DND-41 (cell line): Measurements from ENCODE around the gene CENPX.

Source experiments
- ATAC-seq: fragments of 200-7000 bp; cut with Tn5 transposase; 3 replicates; pipeline ENCODE4 v1.9.1; 2021; ENCODE audit warnings: low read depth; ENCODE audit not compliant: insufficient read depth
- DNase-seq: peaks from one replicate; pipeline ENCODE4 v3.0.0-alpha.2; 2020
- H2AFZ ChIP-seq: 2 replicates; pipeline ENCODE4 v1.6.0; 2012; ENCODE audit warnings: low read depth, low read length
- H3K27ac ChIP-seq: 2 replicates; pipeline ENCODE4 v1.5.1; 2012; ENCODE audit warnings: low read length, inconsistent platforms
- H3K27me3 ChIP-seq: fragments of 200-600 bp; sonication (generic); 2 replicates; pipeline ENCODE4 v1.6.0; 2012; ENCODE audit warnings: low read length, mild to moderate bottlenecking, inconsistent platforms; ENCODE audit not compliant: insufficient read depth, poor library complexity
- H3K36me3 ChIP-seq: 2 replicates; pipeline ENCODE4 v1.5.1; 2012; ENCODE audit warnings: low read length, inconsistent platforms; ENCODE audit not compliant: insufficient read depth
- H3K4me1 ChIP-seq: 2 replicates; pipeline ENCODE4 v1.5.1; 2012; ENCODE audit warnings: mild to moderate bottlenecking, low read length; ENCODE audit not compliant: insufficient read depth
- H3K4me2 ChIP-seq: 2 replicates; pipeline ENCODE4 v1.6.0; 2012; ENCODE audit warnings: mild to moderate bottlenecking, moderate library complexity, low read length, inconsistent platforms; ENCODE audit not compliant: insufficient read depth
- H3K4me3 ChIP-seq, 2 experiments: fragments of 200-600 bp in 1 of 2; shearing (Covaris generic) in 1 of 2; 2 replicates each; pipeline ENCODE4 v1.5.1; 2012 to 2016; ENCODE audit warnings: inconsistent platforms in 2 of 2, low read length in 2 of 2, mild to moderate bottlenecking in 2 of 2, low read depth in 1 of 2, moderate library complexity in 1 of 2
- H3K79me2 ChIP-seq: 2 replicates; pipeline ENCODE4 v1.6.0; 2012; ENCODE audit warnings: low read length, inconsistent platforms; ENCODE audit not compliant: insufficient read depth
- H3K9ac ChIP-seq: 2 replicates; pipeline ENCODE4 v1.6.0; 2012; ENCODE audit warnings: low read depth, mild to moderate bottlenecking, inconsistent platforms, low read length, moderate library complexity
- H3K9me3 ChIP-seq: 2 replicates; pipeline ENCODE4 v1.5.1; 2012; ENCODE audit warnings: low read length, moderate library complexity, mild to moderate bottlenecking, inconsistent platforms; ENCODE audit not compliant: insufficient read depth, severe bottlenecking
- H4K20me1 ChIP-seq: 2 replicates; pipeline ENCODE4 v1.6.0; 2012; ENCODE audit warnings: low read length; ENCODE audit not compliant: insufficient read depth
- CTCF ChIP-seq: IDR thresholded peaks from 2 replicates; pipeline ENCODE4 v1.5.1; 2012; ENCODE audit warnings: borderline replicate concordance, low read length, moderate library complexity, mild to moderate bottlenecking; ENCODE audit not compliant: poor library complexity, severe bottlenecking; ENCODE audit errors: extremely low read depth
- EZH2 ChIP-seq: IDR thresholded peaks from 3 replicates; pipeline ENCODE4 v1.6.1; 2012; ENCODE audit warnings: borderline replicate concordance, low read depth, mild to moderate bottlenecking, moderate library complexity, low read length, inconsistent platforms; ENCODE audit not compliant: severe bottlenecking

The CENPX gene

GRCh38 chr17:82037889-82038195 is 15.2 kb upstream of the CENPX start:
- Histone ChIP-seq H2AFZ (peak overlapping the region; percentile 99), H4K20me1 (peaks cover 26% of the 10 kb centered on the region), H3K36me3 (peaks cover 28% of the 10 kb centered on the region), H3K4me1 (peaks cover 26% of the 10 kb centered on the region), H3K79me2 (peaks cover 11% of the 10 kb centered on the region), H3K4me2 (peak overlapping the region; percentile 85), H3K27ac (peak overlapping the region; percentile 71), H3K9me3 (no peaks in the 10 kb centered on the region), H3K4me3 (peak overlapping the region in 1 of 2 experiments; percentile 68; a peak in 2 of 4 replicates), H3K9ac (peak overlapping the region; percentile 74), H3K27me3 (no peaks in the 10 kb centered on the region)
- DNase-seq (no peak), ATAC-seq (no peak)
- TF ChIP-seq EZH2 (no peak), CTCF (no peak)

GRCh38 chr17:82037092-82037888 is 14.6 kb upstream of the CENPX start, which contains the start of gene DCXR:
Gene DCXR (minus strand): TSS chr17:82037697. CDS start chr17:82037682, 15 bp downstream.
- H3K9me3 ChIP-seq = no peaks in the 10 kb centered on the region
- peak within 1 kb of the TSS; percentile 85 for H3K4me2 ChIP-seq
- peak; percentile 98 for DNase-seq
- peaks cover 31% of the 10 kb centered on the region for H3K4me1 ChIP-seq
- peak; percentile 93 for TF ChIP-seq CTCF
- no peak for TF ChIP-seq EZH2
- H3K36me3 ChIP-seq = peaks cover 28% of the 10 kb centered on the region
- peaks cover 29% of the 10 kb centered on the region for H4K20me1 ChIP-seq
- H3K27ac ChIP-seq = peak within 1 kb of the TSS; percentile 77
- H3K27me3 ChIP-seq = no peaks in the 10 kb centered on the region
- peak within 1 kb of the TSS; percentile 67 to 68 for H3K4me3 ChIP-seq
- peaks cover 16% of the 10 kb centered on the region for H3K79me2 ChIP-seq
- peak within 1 kb of the TSS; percentile 99 for H2AFZ ChIP-seq
- peak; percentile 94 for ATAC-seq
- H3K9ac ChIP-seq = peak within 1 kb of the TSS; percentile 74

GRCh38 chr17:82036634-82037091 is 14.0 kb upstream of the CENPX start:
- Histone ChIP-seq H3K27me3 (no peaks in the 10 kb centered on the region), H3K27ac (peak overlapping the region; percentile 77), H3K36me3 (peaks cover 28% of the 10 kb centered on the region), H3K79me2 (peaks cover 21% of the 10 kb centered on the region), H4K20me1 (peaks cover 29% of the 10 kb centered on the region), H3K4me2 (peak overlapping the region; percentile 85), H2AFZ (peak overlapping the region; percentile 65), H3K9me3 (no peaks in the 10 kb centered on the region), H3K4me1 (peaks cover 36% of the 10 kb centered on the region), H3K4me3 (peak overlapping the region; percentile 67 to 68), H3K9ac (peak overlapping the region; percentile 74)
- DNase-seq (no peak), ATAC-seq (no peak)
- TF ChIP-seq EZH2 (no peak), CTCF (no peak)
